SK-N-SH (cell line): ENCODE data around the gene ETV3L.

Experiments
- CHD2 ChIP-seq: fragments of 150-350 bp; IDR thresholded peaks from 2 replicates; pipeline ENCODE4 v1.6.1; 2018; ENCODE audit warnings: low read length; ENCODE audit not compliant: partially characterized antibody
- EZH2phosphoT487 ChIP-seq: fragments of 200-600 bp; sonication (generic); IDR thresholded peaks from 2 replicates; pipeline ENCODE4 v1.6.1; 2017; ENCODE audit warnings: low read depth, mixed run types, mild to moderate bottlenecking, antibody characterized with exemption, moderate library complexity, borderline replicate concordance
- GATA2 ChIP-seq: sonication (generic); formaldehyde crosslinking; IDR thresholded peaks from 2 replicates; pipeline ENCODE4 v1.5.0; 2020; ENCODE audit warnings: mild to moderate bottlenecking, missing genetic modification reagents
- JUND ChIP-seq: IDR thresholded peaks from 2 replicates; pipeline ENCODE4 v1.4.0; 2012
- RAD21 ChIP-seq: IDR thresholded peaks from 2 replicates; pipeline ENCODE4 v1.6.1; 2012; ENCODE audit warnings: mild to moderate bottlenecking, low read length
- RFX5 ChIP-seq: IDR thresholded peaks from 2 replicates; pipeline ENCODE4 v1.6.1; 2012; ENCODE audit warnings: mild to moderate bottlenecking, improper control_type of control experiment, low read length
- TF ChIP-seq, protein P1 (sequence below): IDR thresholded peaks from 2 replicates; pipeline ENCODE4 v1.4.0; 2012; ENCODE audit warnings: low read depth
- TF ChIP-seq, protein P2 (sequence below): fragments of 200-600 bp; sonication (generic); IDR thresholded peaks from 2 replicates; pipeline ENCODE4 v1.6.1; 2017; ENCODE audit warnings: antibody characterized with exemption, mild to moderate bottlenecking, moderate library complexity

DNA sequence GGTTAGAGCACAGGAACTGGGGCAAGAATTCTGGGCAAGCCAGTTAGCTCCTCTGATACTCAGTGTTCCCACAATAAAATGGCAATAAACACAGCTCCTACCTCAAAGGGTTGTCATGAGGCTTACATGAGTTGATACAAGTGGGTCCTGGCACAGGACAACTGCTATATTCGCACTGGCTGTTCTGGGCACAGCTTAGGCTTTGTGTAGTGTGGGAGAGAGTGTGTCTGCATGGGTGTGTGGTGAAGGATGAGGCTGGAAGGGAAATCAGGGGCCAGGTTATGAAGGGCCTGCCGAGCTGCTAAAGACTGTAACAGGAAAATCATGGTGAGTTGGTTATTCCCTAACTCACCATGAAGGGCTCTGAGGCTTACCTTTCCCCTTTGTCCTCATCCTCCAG lies 19.8 kb upstream of the ETV3L start:
- TF ChIP-seq GATA2 (CRISPR knock-in tag) (no peak), RFX5 (no peak), EZH2phosphoT487 (no peak), RAD21 (no peak), JUND (no peak), CHD2 (no peak)
- TF ChIP-seq, protein P1, sequence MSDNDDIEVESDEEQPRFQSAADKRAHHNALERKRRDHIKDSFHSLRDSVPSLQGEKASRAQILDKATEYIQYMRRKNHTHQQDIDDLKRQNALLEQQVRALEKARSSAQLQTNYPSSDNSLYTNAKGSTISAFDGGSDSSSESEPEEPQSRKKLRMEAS, result no peak
- TF ChIP-seq, protein P2, sequence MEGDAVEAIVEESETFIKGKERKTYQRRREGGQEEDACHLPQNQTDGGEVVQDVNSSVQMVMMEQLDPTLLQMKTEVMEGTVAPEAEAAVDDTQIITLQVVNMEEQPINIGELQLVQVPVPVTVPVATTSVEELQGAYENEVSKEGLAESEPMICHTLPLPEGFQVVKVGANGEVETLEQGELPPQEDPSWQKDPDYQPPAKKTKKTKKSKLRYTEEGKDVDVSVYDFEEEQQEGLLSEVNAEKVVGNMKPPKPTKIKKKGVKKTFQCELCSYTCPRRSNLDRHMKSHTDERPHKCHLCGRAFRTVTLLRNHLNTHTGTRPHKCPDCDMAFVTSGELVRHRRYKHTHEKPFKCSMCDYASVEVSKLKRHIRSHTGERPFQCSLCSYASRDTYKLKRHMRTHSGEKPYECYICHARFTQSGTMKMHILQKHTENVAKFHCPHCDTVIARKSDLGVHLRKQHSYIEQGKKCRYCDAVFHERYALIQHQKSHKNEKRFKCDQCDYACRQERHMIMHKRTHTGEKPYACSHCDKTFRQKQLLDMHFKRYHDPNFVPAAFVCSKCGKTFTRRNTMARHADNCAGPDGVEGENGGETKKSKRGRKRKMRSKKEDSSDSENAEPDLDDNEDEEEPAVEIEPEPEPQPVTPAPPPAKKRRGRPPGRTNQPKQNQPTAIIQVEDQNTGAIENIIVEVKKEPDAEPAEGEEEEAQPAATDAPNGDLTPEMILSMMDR, result no peak
